Brain pericyte (primary cell): ENCODE data around the gene SARNP.
"Not testable (repeated sequence)": the region's sequence is repeated elsewhere in the genome, so short reads cannot be mapped to it uniquely, and the experiment has no call there.

Experiments
- DNase-seq: peaks from one replicate; pipeline ENCODE4 v3.0.0-alpha.2; 2012; ENCODE audit warnings: low read depth, low spot score

The SARNP gene

DNA sequence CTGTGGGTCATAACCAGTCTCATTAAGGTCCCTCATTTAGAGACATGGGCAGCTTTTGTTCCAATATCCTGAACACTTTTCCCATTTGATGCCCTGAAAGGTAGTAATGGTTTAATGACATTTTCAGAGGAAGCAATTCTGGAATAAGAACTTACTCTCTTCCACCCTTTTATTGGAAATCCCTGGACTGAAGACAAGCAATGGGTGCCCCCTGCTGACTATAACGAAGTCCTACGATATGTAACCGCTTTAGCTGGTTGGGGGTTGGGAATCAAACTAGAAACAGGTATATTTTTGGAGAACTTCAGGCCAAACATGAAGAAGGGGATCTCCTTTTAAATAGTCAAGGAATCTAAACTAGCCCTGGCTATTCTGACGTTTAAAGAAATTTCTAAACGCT lies 20.5 kb downstream of the SARNP start:
- no peak for DNase-seq

DNA sequence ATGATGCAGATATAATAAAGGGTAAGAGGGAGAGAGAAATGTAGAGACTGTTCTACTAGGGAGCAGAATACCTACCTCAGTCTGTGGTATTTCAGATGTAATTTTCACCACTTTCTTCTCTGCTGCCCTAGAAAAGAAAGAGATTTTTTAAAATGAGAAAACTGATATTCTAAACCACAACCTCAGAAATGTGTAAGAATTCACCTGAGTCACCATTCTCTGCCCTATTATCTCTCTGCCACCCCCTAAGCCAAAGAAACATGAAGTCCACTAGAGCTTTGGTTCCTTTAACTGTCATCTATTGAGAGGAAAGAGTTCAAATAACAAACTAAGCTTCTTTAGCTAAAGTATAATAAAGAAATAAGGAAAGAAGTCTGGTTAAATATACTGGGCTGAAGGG lies 21.6 kb downstream of the SARNP start:
- no peak for DNase-seq

DNA sequence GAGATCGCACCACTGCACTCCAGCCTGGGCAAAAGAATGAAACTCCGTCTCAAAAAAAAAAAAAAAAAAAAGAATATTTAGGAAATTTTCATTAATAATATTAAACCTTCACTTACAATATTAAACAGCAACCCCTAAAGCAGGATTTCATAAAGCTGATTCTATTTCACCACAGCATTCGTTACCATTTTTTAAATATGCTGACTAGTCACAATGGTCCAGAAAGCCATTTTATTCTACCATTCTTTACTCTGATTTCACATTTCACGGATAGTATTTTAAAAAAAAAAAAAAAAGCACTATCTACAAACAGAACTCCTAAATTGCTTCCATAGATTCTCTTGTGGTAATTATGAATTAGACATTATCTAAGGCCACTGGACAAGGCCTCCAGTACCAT lies 27.6 kb downstream of the SARNP start:
- DNase-seq = no peak

DNA sequence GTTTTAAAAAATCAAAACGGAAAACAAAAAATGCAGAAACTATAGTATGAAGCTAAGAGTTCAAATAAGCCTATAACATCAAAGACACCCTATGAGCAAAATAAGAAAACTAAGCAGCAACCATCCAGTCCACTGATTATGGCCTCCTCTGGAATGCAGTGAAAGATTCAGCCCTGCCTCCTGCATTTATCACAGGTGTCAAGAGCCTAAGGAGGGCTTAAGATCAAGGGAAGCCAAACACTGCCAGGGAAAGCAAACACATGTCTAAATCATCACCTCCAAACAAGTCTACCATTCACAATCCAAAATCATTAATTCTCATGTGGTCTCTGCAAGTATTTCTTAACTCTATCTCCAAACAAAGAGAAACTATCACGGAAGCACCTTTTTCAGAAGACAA lies 28.4 kb downstream of the SARNP start:
- no peak for DNase-seq

DNA sequence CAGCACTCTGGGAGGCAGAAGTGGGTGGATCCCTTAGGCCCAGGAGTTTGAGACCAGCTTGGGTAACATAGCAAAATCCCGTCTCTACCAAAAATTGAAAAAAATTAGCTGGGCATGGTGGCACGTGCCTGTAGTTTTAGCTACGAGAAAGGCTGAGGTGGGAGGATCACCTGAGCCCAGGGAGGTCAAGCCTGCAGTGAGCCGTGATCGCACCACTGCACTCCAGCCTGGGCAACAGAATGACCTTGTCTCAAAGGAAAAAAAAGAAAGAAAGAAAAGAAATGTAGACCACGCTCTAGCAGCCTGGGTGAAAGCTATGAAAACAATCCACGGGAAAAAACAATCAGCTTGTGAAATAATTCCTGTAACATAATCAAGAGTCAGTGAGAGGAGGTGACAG lies 29.0 kb downstream of the SARNP start:
- no peak for DNase-seq

DNA sequence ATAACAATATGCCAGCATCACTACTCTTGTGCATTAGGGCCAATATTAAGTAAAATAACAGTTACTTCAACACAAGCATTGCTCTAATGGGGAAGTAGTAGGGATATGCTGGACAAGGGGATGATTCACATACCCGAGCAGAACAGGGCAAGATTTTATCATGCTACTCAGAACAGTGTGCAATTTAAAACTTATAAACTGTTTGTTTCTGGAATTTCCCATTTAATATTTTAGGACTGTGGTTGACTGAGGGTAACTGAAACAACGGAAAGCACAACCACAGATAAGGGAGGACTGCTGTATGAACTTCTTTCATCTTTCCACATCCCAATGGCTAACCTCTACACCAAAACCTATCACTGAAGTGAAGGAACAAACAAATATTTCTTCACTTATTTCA lies 36.8 kb downstream of the SARNP start:
- DNase-seq = no peak

DNA sequence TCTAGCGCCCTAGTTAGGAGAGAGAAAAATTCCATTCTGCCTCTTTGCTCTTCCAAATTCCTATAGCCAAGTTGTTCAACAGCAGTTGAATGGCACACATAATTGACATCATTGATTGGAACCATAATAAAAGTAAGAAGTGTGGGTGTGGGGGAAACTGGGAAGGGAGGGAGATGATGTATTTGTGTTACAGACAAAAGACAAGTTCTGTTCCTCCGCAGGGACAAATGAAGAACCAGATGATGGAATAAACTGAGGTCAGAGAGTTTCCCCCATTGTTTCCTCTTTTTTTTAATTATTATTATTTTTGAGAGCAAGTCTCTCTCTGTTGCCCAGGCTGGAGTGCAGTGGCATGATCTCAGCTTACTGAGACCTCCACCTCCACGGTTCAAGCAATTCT lies 39.7 kb downstream of the SARNP start:
- DNase-seq = no peak

DNA sequence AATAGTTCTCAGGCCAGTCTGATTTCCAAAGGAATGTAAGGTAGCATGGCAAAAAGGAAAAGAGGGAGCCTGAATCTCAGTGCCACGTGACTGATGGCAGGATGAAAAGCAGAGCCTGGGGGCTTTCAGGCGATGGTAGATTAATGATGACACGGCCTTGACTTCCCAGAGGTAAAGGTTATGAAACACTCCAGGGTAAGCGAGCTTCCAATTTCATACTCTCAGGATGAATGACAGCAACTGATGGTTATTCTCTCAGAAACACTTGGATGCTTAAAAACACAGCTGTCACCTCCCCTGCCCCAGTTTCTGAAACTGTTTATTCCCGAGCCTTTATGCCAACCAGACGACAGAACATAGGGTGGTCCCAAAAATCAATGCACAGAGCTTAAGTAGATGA lies 45.8 kb downstream of the SARNP start:
- no peak for DNase-seq

DNA sequence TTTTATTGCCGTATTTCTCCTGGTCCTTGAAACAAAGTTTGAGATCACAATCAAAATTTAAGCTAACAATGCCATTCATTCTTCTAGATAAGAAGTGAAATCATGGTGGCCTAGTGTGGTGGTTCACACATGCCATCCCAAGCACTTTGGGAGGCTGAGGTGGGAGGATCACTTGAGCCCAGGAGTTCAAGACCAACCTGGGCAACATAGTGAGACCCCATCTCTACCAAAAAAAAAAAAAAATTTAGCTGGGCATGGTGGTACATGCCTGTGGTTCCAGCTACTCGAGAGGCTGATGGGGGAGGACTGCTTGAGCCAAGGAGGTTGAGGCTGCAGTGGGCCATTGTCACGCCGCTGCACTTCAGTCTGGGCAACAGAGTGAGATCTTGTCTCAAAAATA lies 50.4 kb downstream of the SARNP start:
- no peak for DNase-seq

DNA sequence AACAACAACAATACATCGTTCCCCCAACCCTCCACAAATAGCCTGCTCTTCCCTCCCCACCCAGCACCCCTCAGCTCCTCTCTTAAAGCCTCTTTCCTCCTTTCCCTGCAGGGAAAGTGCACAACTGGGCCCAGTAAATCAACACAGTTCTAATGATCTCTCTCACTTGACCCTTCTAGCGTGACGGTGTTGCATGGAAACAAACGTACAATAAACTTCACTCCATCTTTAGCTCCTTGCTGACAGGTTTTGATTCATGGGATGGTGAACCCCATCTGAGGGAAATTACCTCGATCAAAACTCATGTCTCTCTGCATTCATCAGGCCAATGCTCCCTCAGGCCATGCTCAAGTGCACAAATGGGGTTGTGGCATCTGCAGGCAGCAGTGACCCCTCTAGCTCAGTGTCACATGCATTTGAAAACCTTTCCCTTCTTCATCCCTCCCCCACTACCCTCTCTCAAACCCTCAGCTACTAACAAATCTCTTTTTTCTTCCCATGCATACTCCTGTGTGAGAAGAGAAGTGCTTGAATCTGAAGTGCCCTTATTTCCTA lies 51.7 kb downstream of the SARNP start:
- DNase-seq = no peak

DNA sequence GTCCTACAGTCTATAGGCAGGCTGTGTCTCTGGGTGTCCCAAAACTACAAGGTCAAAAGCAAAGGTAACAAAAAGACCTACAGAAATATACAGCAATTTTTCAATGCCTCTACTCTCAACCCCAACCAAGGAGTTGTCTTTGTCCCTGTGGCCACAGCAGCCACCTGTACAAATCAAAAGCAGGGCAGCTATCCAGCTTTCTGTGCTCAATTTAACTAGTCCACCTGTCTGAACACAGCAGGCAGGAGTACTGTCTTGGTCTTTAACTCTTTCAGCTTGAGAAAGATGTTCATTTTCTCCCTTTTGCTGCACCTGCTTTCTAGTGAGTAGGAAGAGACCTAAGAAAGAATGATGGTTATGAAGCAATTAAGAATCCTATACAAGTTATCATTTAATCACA lies 54.9 kb downstream of the SARNP start:
- no peak for DNase-seq

DNA sequence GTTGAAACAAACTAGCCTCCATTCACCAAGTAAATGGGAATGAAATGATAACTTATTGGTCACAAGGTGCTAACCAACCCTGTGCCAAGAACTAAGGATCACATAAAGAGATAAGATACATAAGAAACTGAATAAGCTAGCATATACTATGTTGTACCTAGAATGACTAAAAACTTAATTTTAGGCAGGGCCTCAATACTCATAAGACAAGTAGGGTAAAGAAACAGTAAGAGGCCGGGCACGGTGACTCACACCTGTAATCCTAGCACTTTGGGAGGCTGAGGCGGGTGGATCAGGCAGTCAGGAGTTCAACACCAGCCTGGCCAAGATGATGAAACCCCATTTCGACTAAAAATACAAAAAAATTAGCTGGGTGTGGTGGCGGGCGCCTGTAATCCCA lies 56.9 kb downstream of the SARNP start:
- DNase-seq = no peak

DNA sequence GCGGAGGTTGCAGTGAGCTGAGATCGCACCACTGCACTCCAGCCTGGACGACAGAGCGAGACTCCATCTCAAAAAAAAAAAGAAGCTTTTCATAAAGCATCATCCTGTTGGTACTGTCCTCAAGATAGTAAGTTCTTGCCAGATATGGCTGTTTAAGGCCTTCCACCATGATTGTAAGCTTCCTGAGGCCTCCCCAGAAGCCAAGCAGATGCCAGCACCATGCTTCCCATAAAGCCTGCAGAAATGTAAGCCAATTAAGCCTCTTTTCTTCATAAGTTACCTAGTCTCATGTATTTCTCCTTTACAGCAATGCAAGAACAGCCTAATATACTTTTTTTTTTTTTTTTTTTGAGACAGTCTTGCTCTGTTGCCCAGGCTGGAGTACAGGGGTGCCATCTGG lies 58.9 kb downstream of the SARNP start:
- DNase-seq = not testable (repeated sequence)

DNA sequence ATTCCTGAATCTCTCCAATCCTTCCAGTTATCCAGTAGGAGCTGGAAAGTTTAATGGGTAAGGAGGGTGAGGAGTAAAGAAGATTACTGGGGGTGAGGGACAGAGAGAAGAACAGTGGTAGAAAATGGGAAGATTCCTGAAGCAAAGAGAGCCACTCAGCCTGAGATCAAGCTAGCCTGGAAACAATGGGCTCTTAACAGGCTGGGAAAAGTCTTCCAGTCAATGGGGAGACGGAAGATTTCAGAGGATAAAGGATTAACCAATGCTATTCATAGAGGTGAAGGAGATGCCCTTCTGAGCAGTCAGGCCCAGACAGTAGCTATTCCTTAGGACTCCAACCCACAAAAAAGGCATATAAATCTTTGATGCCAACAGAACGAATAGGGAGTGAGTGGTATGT lies 59.8 kb downstream of the SARNP start:
- no peak for DNase-seq

DNA sequence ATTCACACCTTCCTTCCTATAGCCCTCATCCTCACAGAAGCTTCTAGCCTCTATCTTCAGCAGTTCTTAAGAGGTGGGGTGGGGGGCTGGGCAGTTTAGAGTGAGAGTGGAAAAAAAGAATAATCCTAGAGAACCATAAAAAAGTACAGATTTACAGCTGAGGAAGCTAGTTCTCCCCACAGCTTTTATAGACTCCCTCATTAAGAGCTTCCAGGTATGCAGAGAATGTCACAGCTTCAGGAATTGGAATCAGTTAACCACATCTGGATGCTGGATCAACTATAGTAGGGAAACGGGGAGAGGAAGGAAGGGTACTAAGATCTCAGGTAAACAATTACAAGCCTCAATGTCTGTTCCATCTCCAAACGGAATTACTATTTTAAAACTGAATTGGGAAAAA lies 62.3 kb downstream of the SARNP start:
- no peak for DNase-seq

DNA sequence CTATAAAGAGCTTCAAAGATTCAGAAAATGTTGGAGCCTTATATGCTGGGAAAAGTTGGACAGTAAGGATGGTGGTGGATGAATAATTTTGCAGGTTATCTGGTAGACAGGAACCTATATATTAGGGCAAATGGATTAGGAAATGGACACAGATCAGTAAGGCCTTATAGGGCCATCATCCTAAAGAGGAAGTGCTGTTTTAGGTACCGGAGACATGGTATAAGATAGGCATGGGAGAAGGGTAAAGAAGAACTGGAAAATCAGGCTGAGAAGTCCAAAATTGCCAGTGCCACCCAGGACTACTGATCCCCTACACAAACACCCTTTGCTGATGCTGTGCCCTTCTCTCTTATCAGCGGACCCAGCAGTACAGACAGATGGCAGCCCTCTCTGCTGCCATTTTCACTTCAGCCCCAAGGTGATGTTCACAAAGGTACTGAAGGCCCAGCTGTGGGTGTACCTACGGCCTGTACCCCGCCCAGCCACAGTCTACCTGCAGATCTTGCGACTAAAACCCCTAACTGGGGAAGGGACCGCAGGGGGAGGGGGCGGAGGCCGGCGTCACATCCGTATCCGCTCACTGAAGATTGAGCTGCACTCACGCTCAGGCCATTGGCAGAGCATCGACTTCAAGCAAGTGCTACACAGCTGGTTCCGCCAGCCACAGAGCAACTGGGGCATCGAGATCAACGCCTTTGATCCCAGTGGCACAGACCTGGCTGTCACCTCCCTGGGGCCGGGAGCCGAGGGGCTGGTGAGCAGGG lies 69.1 kb downstream of the SARNP start:
- no peak for DNase-seq

DNA sequence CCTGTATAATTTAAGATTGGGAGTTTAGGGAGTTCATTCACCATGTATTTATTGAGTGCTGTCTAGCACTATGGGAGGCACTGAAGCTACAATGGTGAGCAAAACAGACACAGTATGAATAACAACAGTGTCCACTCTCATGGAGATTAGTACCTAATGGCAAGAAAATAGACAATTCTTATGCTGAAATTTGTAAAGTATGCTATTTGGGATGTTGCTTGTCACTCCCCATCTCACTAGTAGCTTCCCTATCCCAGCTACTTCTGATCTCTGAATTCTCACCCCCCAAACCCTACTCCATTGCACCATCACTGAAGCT lies 70.7 kb downstream of the SARNP start:
- no peak for DNase-seq

DNA sequence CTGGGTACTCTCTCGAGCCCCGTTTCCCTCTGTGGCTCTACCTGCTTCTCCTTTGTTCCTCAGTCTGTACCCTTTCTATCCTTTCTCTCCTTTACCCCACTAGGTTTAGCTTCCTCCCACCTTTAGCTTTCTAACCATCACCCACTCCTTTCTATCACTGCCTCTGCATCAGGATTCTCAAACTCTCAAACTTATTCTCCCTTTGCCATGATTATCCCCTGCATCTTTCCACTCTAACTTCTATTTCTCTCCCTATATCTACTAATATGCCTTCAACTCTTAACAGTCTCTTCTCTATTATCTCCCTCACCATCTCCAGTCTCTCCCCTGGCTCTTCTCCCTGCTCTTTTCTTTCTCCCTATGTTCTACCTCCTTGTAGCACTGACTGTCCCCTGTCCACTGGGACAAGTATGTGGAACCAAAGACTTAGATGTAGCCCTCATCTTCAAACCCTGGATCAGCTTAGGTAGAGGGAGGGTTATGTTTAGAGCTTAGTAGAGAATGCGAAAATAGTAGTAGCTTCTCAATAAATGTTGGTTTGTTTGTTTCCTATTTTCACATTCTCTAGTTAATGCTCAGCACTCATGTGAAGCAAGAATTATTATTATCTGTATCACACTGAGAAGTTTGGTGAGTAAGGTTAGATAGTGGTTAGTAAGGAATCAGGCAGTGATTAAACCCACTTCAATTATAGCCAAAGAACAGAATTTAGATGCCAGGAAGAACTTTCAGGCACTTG lies 71.2 kb downstream of the SARNP start:
- no peak for DNase-seq

DNA sequence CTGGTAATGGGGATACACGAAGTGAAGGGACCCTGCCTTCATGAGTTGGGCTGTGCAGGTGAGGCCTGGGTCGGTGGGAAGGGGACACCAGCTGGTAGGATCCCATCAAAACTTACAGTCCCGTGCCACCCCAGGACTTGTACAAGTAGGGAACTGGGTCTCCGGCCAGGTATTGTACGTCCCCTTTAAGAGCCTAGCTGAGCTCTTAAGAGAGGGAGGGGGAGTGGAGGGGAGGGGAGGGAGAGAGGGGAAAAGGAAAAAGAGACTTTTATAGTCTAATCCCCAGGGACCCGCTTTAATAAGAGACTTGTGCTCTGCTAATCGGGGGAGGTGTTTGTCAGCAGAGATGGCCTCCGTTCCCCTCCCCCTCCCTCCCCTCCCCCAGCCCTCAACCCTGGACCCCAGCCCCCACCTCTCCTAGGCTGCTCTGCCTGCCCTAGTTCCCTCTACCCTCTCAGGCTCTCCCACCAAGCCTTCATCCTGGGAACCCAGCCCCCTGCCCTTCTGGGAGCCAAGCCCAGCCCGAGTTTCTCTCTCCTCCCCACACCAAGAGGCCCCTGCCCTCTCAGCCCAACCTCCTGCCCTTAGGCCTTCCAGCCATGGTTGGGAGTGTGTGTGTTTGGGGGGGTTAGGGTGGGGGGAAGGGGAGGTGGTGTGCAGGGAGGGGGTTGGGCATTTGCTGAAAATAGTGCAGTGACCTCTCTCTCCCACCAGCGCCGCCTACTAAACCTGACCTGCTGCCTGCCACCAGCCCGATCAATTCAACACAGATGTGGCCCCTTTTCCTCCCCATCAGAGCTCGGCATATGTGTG lies 72.0 kb downstream of the SARNP start:
- DNase-seq = no peak

DNA sequence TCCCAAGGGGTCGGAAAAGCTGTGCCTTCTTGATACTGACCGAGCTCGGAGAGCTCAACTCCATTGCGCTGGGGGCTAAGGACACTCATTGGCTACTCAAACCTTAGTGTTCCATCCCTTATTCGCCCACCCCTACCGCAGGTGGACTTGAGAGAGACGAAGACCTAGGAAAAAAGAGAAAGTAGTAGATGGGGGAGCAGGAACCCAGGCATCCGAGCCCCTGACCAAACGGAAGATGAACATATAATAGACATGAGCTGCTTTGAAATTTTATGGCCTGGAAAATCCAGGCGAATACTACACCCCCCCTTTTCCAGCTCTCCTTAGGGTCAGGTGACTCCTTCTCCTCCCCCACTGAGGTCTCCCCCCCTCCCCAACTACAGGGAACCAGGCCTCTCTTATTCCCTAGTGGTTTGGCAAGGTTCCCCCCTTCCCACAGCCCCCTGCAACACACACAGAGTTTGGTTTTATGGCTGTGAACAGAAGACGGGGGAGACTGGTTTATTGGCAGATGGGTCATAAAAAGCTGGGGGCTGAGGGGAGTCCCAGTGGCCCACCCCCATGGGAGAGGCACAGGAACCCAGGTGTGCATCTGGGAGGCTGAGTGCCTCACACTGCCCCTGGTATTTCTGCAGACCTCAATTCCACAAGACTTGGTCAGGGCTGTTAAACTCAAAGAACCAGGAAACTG lies 73.0 kb downstream of the SARNP start:
- no peak for DNase-seq

DNA sequence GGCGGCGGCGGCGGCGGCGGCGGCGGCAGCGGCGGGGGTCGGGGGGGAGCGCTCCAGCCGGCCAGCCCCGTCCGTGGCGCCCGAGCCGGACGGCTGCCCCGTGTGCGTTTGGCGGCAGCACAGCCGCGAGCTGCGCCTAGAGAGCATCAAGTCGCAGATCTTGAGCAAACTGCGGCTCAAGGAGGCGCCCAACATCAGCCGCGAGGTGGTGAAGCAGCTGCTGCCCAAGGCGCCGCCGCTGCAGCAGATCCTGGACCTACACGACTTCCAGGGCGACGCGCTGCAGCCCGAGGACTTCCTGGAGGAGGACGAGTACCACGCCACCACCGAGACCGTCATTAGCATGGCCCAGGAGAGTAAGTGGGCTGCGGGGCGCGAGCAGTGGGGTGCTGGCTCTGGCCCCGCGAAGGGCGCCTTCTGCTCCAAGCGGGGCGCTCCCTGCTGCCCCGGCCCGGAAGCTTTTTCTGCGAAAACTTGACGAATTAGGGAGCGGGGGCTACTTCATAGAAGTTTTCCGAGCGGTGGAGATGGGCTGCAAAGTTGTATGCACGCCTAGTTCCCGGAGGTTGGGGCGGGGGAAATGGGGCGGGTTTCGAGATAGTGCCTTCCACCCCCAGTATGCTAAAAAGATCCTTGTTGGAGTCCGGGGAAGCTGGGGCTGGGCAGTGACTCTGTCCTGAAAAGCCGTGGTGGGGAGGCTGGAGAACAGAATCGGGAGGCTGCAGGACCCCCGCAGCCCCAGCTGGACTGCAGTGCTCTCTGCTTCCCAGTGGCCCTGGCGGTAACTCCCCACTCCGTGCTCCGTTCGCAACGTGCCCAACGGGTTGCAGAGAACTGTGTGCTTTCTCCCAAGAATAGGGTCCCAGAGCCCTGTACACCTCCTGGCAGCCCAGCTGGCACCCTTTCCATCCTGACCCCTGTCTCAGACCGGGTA lies 73.9 kb downstream of the SARNP start:
- no peak for DNase-seq
